GM12873 (cell line): ENCODE results near the gene EXOC2.

Experiments
- CTCF ChIP-seq: IDR thresholded peaks from 2 replicates; pipeline ENCODE4 v1.5.1; 2012; ENCODE audit warnings: low read depth, mild to moderate bottlenecking, moderate library complexity, low read length, control low read depth; ENCODE audit not compliant: insufficient read depth; ENCODE audit errors: missing control alignments

EXOC2 gene

GRCh38 chr6:499617-500016 is 193.3 kb downstream of the EXOC2 start:
- TF ChIP-seq CTCF, result no peak

- TF ChIP-seq CTCF, result no peak
Observed at GRCh38 chr6:498795-499231, 194.1 kb downstream of the EXOC2 start.

- no peak for TF ChIP-seq CTCF
Observed at GRCh38 chr6:497258-497657, 195.7 kb downstream of the EXOC2 start.

- no peak for TF ChIP-seq CTCF
Observed at GRCh38 chr6:496649-497048, 196.3 kb downstream of the EXOC2 start.

GRCh38 chr6:494394-494793 is 198.5 kb downstream of the EXOC2 start:
- TF ChIP-seq CTCF, result no peak

- no peak for TF ChIP-seq CTCF
Observed at GRCh38 chr6:493840-494239, 199.1 kb downstream of the EXOC2 start.

GRCh38 chr6:492816-493414 is 200.0 kb downstream of the EXOC2 start:
- TF ChIP-seq CTCF, result no peak
